ENCODE results near the gene NUP210. TPM values are rescaled to one million over a fixed set of nuclear protein-coding genes. Genes with fewer than 3 reads are reported as not detected.

NUP210 gene
- total RNA-seq, 1 experiment from 2014 or later = 3.7 TPM

DNA sequence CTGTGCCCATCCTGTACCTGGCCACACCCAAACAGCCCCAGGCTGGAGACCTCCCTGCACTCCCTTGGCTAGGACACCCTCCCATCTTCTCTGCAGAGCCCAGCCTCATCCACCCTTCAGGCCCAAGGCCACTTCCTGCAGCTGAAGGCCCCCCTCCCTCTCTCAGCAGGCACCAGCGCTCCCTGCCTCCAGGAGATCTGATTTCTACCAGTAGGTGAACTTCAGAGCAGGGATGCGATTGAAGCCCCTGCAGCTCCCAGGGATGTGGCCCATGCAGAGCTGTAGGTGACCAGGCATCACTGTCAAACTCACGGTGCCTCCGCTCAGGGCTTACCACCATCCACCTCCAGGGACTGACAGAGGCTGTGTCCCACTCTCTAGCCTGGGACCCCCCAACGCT is 96.3 kb downstream of the NUP210 start:
- no peak for DNase-seq (ENCODE audit: low spot score)

DNA sequence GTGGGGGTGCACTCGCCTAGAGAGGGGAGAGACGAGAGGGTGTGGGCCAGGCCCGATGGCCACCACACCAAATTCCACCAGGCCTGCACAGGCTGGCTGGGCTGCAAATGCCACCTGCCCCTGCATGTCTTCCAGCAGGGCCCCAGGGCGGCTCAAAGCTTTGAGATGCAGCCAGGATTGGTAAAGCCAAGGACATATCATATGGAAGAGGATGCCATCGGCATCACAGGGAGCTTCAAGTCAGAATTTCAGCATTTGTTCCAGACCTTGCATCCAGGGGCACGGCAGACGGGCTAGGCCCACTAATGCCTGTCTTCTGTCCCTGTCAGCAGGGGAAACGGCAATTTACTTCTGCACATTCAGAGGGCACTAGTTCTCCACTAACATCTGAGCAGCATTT is 97.8 kb downstream of the NUP210 start:
- DNase-seq (ENCODE audit: low spot score) = no peak

DNA sequence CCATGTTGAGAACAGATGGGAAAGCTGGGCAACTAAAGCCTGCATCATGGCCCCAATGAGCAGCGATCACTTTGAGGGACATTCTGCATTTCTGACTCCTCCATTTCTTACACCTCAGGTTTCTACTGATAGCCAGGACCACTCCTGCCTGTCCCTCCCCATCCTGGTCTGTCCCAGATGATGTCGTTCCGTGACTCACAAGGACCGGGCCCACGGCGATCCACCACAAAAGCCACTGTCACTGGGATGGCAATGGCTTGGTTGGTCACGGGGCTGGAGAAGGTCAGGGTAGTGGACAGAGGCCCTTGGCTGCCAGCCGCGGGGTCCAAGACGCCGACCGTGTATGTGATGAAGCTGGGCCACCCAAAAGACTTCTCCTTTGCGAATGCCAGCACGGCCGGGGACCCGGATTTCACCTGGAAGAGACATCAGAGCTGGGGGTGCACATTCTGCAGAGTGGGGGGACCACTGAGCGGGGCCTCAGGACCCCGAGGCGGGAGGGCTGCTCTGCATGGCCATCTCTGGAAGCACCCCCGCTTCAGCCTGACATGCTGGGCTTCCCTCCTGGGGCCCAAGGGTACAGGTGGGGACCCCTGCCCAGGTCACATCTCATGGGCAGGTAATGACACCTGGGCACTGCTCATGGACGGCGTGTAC is 100.4 kb downstream of the NUP210 start:
- no peak for DNase-seq (ENCODE audit: low spot score)

DNA sequence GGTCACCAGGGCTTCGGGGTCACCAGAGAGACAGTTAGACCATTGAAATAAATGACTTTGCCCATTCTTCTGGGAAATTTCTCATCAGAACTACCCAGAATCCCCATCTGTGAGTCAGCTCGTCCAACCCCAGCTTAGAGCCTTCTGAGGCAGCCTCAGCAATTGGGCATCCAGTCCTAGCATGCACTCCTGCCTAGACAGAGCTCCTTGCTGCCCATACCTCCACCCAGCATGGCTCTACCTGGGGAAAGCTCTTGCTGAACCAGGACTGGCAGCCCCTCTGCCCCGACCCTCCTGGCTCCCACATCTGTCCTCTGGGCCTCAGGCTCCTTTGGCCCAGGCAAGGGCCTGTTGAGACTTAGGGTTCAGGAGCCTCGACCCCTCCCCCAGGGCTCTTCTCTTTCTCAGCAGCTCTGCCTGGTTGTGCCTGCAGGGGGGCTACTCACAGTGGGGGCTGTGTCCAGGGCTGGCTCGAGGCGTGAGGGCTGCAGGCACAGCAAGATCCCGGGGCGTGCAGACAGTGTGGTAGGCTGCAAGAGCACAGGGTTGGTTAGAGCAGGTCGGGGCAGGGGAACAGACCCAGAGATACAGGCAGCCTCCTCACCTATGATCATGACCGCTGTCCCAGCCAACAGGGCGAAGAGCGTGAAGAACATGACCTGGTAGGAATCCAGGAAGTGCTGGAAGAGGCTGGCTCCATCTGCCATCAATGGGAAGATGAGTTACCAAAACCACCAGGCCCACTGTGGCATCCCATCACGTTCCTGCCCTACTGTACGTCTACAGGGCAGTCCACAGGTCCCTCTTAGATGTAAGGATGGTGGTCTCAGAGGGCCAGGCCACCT is 101.3 kb downstream of the NUP210 start:
- no peak for DNase-seq (ENCODE audit: low spot score)

DNA sequence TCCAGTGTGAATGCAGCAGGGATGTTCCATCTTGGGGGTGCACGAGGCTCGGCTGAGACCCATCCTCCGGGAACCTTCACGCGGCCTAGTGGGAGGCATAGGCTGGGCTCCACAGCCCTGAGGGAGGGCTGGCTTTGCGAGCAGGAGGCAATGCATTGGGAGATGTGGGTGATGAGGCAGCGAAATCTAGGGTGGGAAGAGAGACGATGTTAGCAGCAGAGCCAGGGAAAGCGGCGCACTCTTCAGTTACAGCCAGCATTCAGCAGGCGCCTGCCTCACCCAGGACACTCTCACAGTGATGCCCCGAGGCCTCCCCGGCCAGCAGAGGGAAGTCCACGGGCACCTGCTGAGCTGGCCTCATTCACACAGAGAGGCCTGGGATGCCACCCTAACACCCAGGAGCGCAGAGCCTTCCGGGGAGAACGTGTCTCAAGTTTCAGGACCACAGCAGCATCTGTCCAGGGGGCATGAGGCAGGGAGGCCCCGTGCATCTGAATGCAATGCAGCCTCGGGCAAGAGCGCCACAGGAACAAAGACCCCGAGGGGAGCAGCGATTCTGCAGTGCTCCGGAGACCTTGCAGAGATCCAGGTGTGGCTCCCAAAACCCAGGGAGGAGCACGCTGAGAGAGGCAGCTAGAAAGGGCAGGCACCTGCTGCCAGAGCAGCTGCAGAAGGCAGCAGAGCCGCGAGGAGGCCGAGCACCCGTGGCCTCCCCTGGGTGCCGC is 102.4 kb downstream of the NUP210 start:
- DNase-seq (ENCODE audit: low spot score) = no peak

DNA sequence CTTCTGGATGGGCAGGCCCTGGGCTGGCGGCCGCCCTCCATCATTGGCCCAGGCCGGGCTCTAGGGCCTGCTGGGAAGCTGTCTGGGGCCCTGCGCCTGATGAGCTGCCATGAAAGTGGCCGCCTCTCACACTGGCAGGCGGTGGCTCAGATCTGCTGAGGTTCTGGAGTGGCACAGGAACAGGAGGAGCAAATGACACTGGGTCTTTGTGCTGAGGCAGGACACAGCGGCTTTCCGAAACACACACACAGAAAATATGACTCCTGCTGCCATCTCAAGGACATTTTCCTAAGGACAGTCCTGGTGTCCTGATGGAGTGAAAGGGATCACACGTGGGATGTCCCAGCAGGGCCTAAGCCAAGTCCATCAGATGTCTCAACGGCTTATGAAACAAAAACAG is 103.5 kb downstream of the NUP210 start:
- no peak for DNase-seq (ENCODE audit: low spot score)

DNA sequence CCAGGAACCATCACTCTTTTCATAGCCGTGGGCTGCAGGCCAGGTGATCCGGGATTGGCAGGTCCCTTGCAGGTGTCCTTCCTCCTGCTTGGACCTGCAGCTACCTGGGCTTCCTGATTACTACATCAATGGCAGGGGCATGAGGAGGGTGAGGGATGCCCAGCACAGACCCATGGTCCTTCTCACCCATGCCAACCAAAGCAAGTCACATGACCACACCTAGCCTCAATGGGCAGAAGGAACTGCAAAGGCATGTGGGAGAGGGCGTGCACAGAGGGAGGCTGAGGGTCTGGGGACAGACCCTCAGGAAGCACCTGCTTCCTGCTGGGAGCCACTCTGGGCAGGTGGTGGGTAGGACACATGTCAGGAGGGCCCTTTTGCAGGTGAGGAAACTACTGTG is 105.2 kb downstream of the NUP210 start:
- DNase-seq (ENCODE audit: low spot score) = no peak

DNA sequence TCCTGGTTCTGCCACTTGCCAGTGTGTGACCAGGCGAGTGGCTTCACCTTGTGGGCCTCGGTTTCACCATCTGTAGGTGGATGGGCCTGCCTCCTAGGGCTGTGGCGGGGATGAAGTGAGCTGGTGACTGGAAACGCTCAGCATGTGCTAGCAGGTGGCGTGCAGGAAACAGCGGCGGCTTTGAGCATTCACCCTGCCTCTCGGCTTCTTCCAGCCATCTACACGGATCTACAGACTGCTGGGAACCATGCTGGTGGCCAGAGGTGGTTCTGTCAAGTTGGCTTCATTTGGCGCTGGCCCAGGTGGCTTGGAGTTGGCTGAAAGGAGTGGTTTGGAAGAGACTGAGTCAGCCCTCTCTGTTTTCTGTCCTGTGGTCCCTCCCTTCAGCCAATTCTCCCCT is 106.3 kb downstream of the NUP210 start:
- DNase-seq (ENCODE audit: low spot score) = no peak

DNA sequence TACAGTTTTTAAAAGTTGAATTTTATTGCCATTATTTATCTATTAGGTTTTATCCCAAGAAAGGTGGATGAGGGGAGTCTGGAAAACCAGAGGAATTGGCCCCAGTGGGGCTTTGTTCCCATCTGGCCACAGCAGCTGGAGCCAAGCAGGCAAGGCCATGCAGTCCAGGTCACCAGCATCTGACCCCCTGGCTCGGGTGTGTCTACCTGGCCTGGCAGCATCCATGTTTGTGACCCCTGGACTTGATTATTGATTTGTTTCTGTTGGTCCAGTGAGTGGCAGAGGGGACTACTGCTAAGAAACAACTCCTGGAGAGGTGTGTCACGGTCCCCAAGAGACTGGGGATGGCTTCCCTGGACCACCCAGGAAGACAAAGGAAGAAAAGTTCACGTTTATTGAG is 111.1 kb downstream of the NUP210 start:
- no peak for DNase-seq (ENCODE audit: low spot score)

DNA sequence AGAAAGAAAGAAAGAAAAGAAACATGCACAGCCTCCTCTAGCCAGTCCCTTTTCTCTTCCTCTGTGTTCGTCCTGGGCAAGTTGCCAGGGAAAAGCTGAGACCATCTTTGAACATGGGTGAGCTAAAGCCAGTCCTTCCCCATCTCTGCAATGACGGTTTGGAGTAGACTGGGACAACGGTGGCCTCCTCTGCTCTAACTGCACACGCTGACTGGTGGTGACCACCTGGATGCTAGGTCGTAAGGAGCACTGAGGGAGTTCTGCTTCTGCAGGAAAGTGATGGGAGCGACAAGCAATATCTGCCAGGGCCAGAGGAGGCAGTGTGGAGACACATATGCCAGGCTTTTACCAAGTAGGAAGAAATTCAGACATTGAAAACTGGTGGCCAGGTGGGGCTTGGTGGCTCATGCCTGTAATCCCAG is 111.7 kb downstream of the NUP210 start:
- peak; percentile 67 for DNase-seq (ENCODE audit: low spot score)

DNA sequence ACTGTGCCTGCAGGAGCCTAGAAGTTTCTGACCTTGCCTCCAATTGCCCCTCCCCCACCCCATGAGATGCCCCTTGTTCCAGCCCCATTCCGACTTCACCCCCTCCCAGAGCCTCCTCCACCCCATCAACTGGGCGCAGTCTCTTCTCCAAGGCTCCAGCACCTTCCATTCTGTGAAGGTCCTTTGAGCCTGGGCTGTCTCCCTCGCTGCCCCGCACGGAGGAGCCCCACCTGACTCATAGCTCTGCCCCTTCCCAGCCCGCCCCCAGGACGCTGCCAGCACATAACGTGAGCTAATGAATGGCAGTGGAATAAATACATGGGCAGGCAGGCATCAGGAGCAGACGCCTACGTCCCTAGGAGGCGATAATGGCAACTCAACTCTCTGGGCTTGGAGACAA is 113.1 kb downstream of the NUP210 start:
- DNase-seq (ENCODE audit: low spot score) = no peak

DNA sequence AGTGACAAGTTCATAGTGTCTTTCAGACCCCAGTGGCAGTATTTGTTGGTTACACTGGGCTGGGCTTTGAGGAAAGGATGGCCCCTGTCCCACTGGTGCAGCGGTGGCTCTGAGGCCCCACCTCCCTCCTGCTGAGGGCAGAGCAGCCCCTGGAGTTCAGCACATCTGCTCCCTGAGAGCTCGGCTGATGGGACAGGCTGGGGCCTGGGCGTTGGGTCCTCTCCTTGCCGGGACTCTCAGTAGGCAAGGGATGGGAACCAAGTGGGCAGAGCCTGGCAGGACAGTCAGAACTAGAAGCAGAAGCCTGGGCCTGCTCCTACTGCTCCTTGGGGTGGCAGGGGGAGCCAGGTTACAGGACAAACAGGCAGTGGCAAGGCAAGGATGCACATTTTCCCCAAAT is 114.5 kb downstream of the NUP210 start:
- DNase-seq (ENCODE audit: low spot score) = no peak

DNA sequence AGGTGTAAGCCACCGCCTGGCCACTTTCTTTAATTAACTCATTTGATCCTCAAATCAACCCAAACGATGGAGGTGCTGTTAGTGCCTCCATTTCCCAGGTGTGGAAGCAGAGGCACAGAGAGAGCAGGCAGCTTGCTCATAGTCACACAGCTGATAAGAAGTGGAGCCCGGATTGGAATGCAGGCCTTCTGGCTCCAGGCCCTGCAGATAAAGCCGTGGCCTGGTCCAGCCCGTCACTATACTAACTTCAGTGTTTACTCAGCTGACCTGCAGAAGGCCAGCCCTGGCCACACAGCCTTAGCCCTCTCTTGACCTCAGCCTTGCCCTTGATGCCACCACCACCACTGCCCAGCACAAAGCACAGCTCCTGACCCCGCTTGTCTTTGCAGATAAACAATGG is 116.7 kb downstream of the NUP210 start:
- DNase-seq (ENCODE audit: low spot score) = no peak

DNA sequence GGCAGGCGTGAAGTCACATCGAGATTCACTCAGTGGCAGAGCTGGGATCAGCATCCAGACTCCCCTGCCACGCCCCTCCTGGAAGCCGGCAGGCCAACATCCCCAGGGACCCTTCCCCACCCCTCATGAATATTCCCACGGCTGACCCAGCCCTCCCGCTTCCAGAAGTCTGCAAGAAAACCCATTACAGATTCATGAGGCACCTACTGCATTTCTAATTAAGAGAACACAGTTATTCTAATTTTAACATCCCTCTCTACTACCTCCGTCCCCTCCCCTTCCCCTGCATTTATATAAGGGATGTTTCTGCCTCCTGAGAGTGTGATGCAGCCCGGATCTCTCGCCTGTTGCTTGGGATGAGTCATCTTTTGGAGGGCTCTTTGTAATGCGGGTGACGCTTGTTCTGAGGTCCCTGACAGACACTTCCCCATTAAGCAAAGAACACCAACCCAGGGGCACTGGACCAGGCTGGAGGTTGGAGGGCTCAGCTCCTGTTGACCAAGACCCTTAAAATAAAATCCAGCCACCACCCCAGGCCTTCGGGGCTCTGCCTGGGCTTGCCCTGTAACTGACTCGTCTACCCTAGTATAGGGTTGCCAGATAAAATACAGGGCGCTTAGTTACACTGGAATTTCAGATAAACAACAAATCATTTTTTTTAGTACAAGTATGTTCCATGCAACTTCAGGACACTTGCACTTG is 118.7 kb downstream of the NUP210 start:
- DNase-seq (ENCODE audit: low spot score) = peak; percentile 60

DNA sequence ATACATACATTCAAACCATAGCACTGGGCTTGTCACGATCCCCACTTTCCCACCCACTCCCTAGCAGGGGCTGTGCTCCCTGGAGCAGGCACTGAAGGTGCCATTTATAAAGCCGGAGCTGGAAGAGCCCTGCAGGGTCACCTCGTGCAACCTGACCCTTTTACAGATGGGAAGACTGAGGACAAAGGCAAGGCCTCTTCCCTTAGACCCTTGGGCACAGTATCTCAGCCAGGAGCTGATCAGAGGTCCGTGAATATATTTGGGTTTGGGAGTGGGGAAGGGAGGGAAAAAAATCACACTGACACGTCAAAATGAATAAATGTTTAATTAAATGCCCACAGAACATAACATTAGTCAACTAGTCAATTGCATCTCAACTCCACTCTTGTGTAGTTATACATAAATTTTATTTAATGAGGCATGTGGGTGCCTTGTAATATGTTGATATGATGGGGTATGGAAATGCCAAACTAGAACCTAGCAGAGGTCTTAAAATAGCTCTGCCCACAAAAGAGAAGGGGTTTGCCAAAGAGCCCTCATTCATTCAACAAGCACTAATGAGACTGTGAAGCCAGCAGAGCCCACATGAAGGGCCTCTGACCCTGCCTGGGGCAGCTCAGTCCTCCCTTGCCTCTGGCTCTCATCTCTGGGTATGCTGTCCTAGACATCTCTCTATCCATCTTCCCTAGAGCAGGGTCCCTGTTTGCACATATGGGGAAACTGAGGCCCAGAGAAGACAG is 119.4 kb downstream of the NUP210 start:
- no peak for DNase-seq (ENCODE audit: low spot score)

DNA sequence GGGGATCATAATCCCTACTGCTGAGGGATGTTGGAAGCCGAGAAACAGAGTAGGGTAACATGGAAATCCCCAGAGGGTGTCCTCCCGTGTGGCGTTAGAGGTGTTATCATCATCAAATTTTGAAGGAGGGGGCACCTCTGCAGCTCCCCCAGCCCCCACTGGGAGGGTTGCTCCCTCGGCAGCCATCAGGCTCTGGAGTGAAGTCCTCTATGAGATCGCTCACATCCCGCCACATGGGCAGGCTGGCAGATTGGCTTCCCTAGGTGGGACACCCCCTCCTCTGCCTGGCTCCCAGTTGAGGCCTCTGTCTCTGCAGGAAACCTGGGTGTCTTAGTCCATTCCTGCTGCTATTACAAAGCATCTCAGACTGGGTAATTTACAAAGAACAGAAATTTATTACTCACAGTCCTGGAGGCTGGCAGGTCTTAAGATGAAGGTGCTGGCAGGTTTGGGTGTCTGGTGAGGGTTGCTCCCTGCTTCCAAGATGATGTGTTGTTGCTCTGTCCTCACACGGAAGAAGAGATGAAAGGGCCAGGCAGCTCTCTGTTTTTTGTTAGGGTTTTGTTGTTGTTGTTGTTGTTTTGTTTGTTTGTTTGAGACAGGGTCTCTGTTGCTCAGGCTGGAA is 120.5 kb downstream of the NUP210 start:
- DNase-seq (ENCODE audit: low spot score) = no peak

DNA sequence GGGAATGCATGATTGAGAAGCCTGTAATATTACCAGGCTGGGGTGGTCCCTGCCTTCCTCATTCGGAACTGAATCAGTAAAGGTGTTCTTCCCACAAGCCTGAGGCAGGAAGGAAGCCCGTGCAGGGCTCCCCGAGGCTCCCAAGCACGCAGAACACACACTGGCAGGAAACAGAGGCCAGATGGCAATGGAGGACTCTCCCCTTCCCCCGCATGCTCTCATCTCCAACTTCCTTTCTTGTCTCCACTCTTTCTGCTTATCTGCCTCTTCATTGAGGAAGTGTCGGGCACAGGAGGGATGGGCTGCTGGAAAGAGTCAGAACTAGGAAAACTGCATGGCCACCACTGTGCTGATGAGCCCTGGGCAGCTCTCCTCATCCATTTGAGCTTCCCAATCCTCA is 123.5 kb downstream of the NUP210 start:
- DNase-seq (ENCODE audit: low spot score) = no peak

DNA sequence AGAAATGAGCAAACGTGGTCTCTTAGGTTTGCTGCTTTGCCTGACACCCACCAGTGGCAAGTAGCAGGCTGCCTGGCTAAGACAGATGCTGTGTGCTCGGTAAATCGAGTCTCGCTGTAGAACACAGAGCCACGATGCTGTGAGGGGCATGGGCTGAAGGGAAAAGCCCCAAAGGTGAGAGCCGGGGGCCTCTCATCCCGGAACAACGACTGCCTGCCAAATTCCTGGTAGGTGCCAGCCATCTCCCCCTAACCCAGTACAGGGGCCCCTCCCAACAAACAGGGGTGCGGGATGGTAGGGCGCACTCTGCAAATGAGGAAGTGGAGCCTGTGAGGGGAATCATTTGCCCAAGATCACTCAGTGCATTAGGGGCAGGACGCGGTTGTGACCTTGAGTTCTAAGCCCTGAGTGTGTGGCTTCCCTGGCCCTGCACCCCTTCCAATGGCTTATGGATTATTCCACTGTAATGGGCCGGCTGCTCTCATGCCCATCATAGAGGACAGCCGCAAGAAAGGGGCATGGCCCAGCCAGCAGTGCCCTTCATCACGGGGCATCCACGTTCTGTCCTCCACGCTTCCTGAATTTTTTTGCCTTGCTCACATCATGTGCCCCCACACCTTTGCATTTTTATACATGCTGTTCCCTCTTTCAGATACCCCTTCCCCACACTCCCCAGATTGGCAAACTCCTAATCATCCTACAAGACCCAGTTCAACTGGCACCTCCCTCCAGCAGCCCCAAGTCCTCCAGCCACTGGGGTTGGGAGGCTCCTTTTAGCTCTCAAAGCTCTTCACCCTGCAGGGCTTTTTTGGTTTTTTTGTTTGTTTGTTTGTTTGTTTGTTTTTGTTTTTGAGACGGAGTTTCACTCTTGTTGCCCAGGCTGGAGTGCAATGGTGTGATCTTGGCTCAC is 125.4 kb downstream of the NUP210 start:
- no peak for DNase-seq (ENCODE audit: low spot score)

DNA sequence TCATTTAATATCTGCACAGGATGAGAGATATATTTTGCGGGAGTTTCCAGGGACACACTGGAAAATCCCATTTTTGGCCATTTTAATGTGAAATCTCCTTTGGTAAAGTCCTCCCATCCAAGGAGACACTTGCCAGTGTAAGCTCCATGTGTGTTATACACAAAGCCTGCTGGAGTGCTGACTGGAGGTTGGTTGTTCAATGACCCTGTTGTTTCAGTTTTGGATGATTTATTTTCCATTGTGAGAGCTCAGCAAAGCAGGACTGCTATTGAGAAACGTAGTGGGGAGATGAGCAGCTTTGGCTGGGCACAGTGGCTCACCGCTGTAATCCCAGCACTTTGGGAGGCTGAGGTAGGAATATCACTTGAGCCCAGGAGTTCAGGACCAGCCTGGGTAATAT is 127.7 kb downstream of the NUP210 start:
- DNase-seq (ENCODE audit: low spot score) = no peak

DNA sequence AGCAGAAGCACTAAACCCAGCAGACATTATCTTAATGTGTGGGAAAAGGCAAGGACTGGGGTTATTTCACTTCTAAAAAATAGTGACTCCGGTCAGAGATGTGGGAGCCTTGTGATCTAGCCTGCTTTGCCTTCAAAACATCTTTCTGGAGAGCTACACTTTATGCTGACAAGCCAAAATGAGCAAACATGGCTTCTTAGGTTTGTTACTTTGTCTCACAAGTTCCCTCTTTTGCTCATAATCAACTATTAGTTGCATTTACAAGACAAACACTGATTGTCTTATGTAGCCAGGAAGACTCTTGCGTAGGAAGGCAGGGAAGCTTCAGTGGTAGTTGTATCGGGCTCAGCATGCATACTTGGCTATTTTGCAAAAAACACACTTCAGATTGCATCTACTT is 129.2 kb downstream of the NUP210 start:
- no peak for DNase-seq (ENCODE audit: low spot score)
